Liver (tissue), 9 donors: ENCODE data around the gene USP25. TPM values are rescaled to one million over a fixed set of nuclear protein-coding genes. Genes with fewer than 3 reads are reported as not detected.

Experiments used
- DNase-seq: peaks from one replicate; pipeline ENCODE4 v3.0.0-alpha.2; 2017; ENCODE audit warnings: low spot score
- H3K27ac ChIP-seq, 2 donors: one replicate each; pipeline ENCODE4 v1.7.0; 2013; ENCODE audit warnings: inconsistent platforms in 2 of 2, low read length in 2 of 2, control low read depth in 1 of 2, low read depth in 1 of 2, mild to moderate bottlenecking in 1 of 2
- H3K27me3 ChIP-seq, 4 donors: one replicate each; pipeline versions ENCODE4 v1.6.1 to v1.7.0; 2013; ENCODE audit warnings: low read length in 3 of 4, inconsistent platforms in 1 of 4, mild to moderate bottlenecking in 1 of 4, moderate library complexity in 1 of 4; ENCODE audit not compliant: control insufficient read depth in 4 of 4, insufficient read depth in 4 of 4
- H3K36me3 ChIP-seq, 4 donors: one replicate each; pipeline versions ENCODE4 v1.6.1 to v1.7.0; 2013; ENCODE audit warnings: low read length in 3 of 4, mild to moderate bottlenecking in 3 of 4, low read depth in 1 of 4, moderate library complexity in 1 of 4; ENCODE audit not compliant: control insufficient read depth in 4 of 4, insufficient read depth in 3 of 4
- H3K4me1 ChIP-seq, 4 donors: one replicate each; pipeline versions ENCODE4 v1.6.1 to v1.7.0; 2013; ENCODE audit warnings: low read length in 3 of 4, mild to moderate bottlenecking in 3 of 4, moderate library complexity in 1 of 4; ENCODE audit not compliant: control insufficient read depth in 4 of 4, insufficient read depth in 4 of 4
- H3K4me3 ChIP-seq, 3 donors: one replicate each; pipeline versions ENCODE4 v1.6.1 to v1.7.0; 2013; ENCODE audit warnings: low read length in 3 of 3, control low read depth in 1 of 3, low read depth in 1 of 3, mild to moderate bottlenecking in 1 of 3
- H3K9ac ChIP-seq, 2 donors: one replicate each; pipeline ENCODE4 v1.7.0; 2013; ENCODE audit warnings: low read length in 2 of 2, mild to moderate bottlenecking in 2 of 2, moderate library complexity in 2 of 2, control low read depth in 1 of 2, low read depth in 1 of 2
- H3K9me3 ChIP-seq, 4 donors: one replicate each; pipeline versions ENCODE4 v1.6.1 to v1.7.0; 2013; ENCODE audit warnings: low read length in 3 of 4; ENCODE audit not compliant: control insufficient read depth in 4 of 4
- ATF3 ChIP-seq: IDR thresholded peaks from 2 replicates; pipeline ENCODE4 v1.6.1; 2016; ENCODE audit warnings: antibody characterized with exemption
- CTCF ChIP-seq: fragments of 150-350 bp; IDR thresholded peaks from 2 replicates; pipeline ENCODE4 v1.5.1; 2017; ENCODE audit warnings: improper control_type of control experiment, low read depth, low read length; ENCODE audit not compliant: missing input control
- EGR1 ChIP-seq, 2 donors: IDR thresholded peaks; 2 replicates each; pipeline ENCODE4 v1.6.1; 2016 to 2018; ENCODE audit warnings: antibody characterized with exemption in 2 of 2, low read depth in 2 of 2
- FOXA1 ChIP-seq: IDR thresholded peaks from 2 replicates; pipeline ENCODE4 v1.6.1; 2016; ENCODE audit warnings: antibody characterized with exemption
- FOXA2 ChIP-seq: IDR thresholded peaks from 2 replicates; pipeline ENCODE4 v1.6.1; 2016; ENCODE audit warnings: antibody characterized with exemption
- GABPA ChIP-seq, 2 donors: IDR thresholded peaks in 1 of 2; conservative IDR thresholded peaks in 1 of 2; 2 replicates each; pipeline ENCODE4 v1.6.1; 2016; ENCODE audit warnings: antibody characterized with exemption in 2 of 2, mild to moderate bottlenecking in 1 of 2, moderate library complexity in 1 of 2
- HNF4A ChIP-seq, 2 donors: conservative IDR thresholded peaks; 2 replicates each; pipeline ENCODE4 v1.6.1; 2016; ENCODE audit warnings: antibody characterized with exemption in 2 of 2, mild to moderate bottlenecking in 2 of 2
- HNF4G ChIP-seq: IDR thresholded peaks from 2 replicates; pipeline ENCODE4 v1.6.1; 2016; ENCODE audit warnings: antibody characterized with exemption
- JUND ChIP-seq, 2 donors: IDR thresholded peaks; 2 replicates each; pipeline ENCODE4 v1.6.1; 2016; ENCODE audit warnings: antibody characterized with exemption in 2 of 2
- MAX ChIP-seq: IDR thresholded peaks from 2 replicates; pipeline ENCODE4 v1.6.1; 2016; ENCODE audit warnings: antibody characterized with exemption
- NR2F2 ChIP-seq: IDR thresholded peaks from 2 replicates; pipeline ENCODE4 v1.6.1; 2016; ENCODE audit warnings: antibody characterized with exemption
- RAD21 ChIP-seq, 2 donors: IDR thresholded peaks; 2 replicates each; pipeline ENCODE4 v1.6.1; 2016; ENCODE audit warnings: antibody characterized with exemption in 2 of 2, mild to moderate bottlenecking in 2 of 2
- REST ChIP-seq: IDR thresholded peaks from 2 replicates; pipeline ENCODE4 v1.6.1; 2016; ENCODE audit warnings: antibody characterized with exemption, mild to moderate bottlenecking
- RXRA ChIP-seq, 2 donors: IDR thresholded peaks; 2 replicates each; pipeline ENCODE4 v1.6.1; 2017 to 2018; ENCODE audit warnings: antibody characterized with exemption in 2 of 2, mild to moderate bottlenecking in 1 of 2
- SP1 ChIP-seq: IDR thresholded peaks from 2 replicates; pipeline ENCODE4 v1.6.1; 2018; ENCODE audit warnings: antibody characterized with exemption, mild to moderate bottlenecking
- TAF1 ChIP-seq: conservative IDR thresholded peaks from 2 replicates; pipeline ENCODE4 v1.6.1; 2016; ENCODE audit warnings: antibody characterized with exemption, mild to moderate bottlenecking
- YY1 ChIP-seq: IDR thresholded peaks from 2 replicates; pipeline ENCODE4 v1.6.1; 2016; ENCODE audit warnings: antibody characterized with exemption, mild to moderate bottlenecking
- ZBTB33 ChIP-seq: IDR thresholded peaks from 2 replicates; pipeline ENCODE4 v1.6.1; 2016; ENCODE audit warnings: antibody characterized with exemption
- WGBS: extraction: QIAGEN DNeasy Blood & Tissue Kit; methylation state at CpG from one replicate; pipeline ENCODE4 v1.1.7; 2013; 5-methylcytosine and 5-hydroxymethylcytosine counted together
- polyA plus RNA-seq, 2 donors: library from polyadenylated mRNA; stranded (reverse) in 1 of 2; unstranded in 1 of 2; fragments of 200-250 nt in 1 of 2; fragments of >200 nt in 1 of 2; fragmentation: Nextera tagmentation in 1 of 2; extraction: Ambion mirVana in 1 of 2; gene quantifications; one replicate each; pipeline versions ENCODE4 v1.2.1 to v1.2.3, GENCODE V29; 2013 to 2015
- total RNA-seq, 2 donors: library from RNA; depleted of rRNA; stranded (reverse); fragments of >200 nt; gene quantifications; one replicate each; pipeline ENCODE4 v1.2.3, GENCODE V29; 2014
- donor health status: healthy.
- donor health status: healthy.
- donor health status: healthy.
- donor health status: healthy.
- donor health status: healthy.

USP25 gene
- total and polyA plus RNA-seq, 4 donors, result 6.0 to 26.7 (median 15.3) TPM

- H3K4me1 ChIP-seq, result no peaks in the 10 kb centered on the region
- no peak for DNase-seq
- no peak overlapping the region for H3K9ac ChIP-seq
- no peaks in the 10 kb centered on the region for H3K9me3 ChIP-seq
- no peak overlapping the region for H3K27ac ChIP-seq
- no peak overlapping the region for H3K4me3 ChIP-seq
- H3K27me3 ChIP-seq, result no peaks in the 10 kb centered on the region
- no peaks in the 10 kb centered on the region for H3K36me3 ChIP-seq
- TF ChIP-seq MAX (no peak), FOXA1 (no peak), SP1 (no peak), HNF4G (no peak), RXRA (IDR thresholded peaks at IDR 0.05) (no peak), JUND (IDR thresholded peaks at IDR 0.05) (no peak), ZBTB33 (no peak), REST (no peak), NR2F2 (no peak), ATF3 (no peak), EGR1 (IDR thresholded peaks at IDR 0.05; ENCODE audit: low read depth in 2 of 2) (no peak), CTCF (no peak), FOXA2 (no peak), HNF4A (conservative IDR thresholded peaks at IDR 0.05) (no peak), YY1 (no peak), RAD21 (IDR thresholded peaks at IDR 0.05) (no peak), GABPA (IDR thresholded peaks at IDR 0.05 in 1 of 2, conservative IDR thresholded peaks at IDR 0.05 in 1 of 2) (no peak), TAF1 (no peak)
- 66% methylated on average over 4 of the region's 4 CpGs for WGBS
Observed at GRCh38 chr21:15928686-15929425, 199.1 kb downstream of the USP25 start.
